Esophagus squamous epithelium (tissue), 5 donors: Measurements from ENCODE around the gene GSX1. TPM values are rescaled to one million over a fixed set of nuclear protein-coding genes. Genes with fewer than 3 reads are reported as not detected.
A peak's percentile ranks its signal among the peaks of the same experiment; 100 is the strongest.
"Not testable (repeated sequence)": the region's sequence is repeated elsewhere in the genome, so short reads cannot be mapped to it uniquely, and the experiment has no call there.

Experiments
- DNase-seq: peaks from one replicate; lab custom pipeline; 2025; lab: John Stamatoyannopoulos, UW
- H3K27ac ChIP-seq, 4 donors: fragments of 200-600 bp; sonication (generic); one replicate each; pipeline ENCODE4 v1.5.1; 2016 to 2019; ENCODE audit warnings: mild to moderate bottlenecking in 1 of 4
- H3K27me3 ChIP-seq, 4 donors: fragments of 200-600 bp; sonication (generic); 1 replicate in 3 of 4; 2 replicates in 1 of 4; pipeline versions ENCODE4 v1.5.1 to v1.6.0; 2017 to 2021; ENCODE audit warnings: antibody characterized with exemption in 1 of 4
- H3K36me3 ChIP-seq, 3 donors: fragments of 200-600 bp; sonication (generic); one replicate each; pipeline ENCODE4 v1.5.1; 2016 to 2019
- H3K4me1 ChIP-seq, 3 donors: fragments of 200-600 bp; sonication (generic); one replicate each; pipeline ENCODE4 v1.5.1; 2017 to 2019
- H3K4me3 ChIP-seq, 4 donors: fragments of 200-600 bp; sonication (generic); 1 replicate in 3 of 4; 2 replicates in 1 of 4; pipeline ENCODE4 v1.5.1; 2016 to 2019; ENCODE audit warnings: mild to moderate bottlenecking in 2 of 4, moderate library complexity in 1 of 4
- H3K9me3 ChIP-seq, 3 donors: fragments of 200-600 bp; sonication (generic); one replicate each; pipeline ENCODE4 v1.5.1; 2016 to 2019
- CTCF ChIP-seq, 6 experiments: fragments of 450-650 bp in 4 of 6; fragments of 200-600 bp in 2 of 6; sonication (generic) in 2 of 6; IDR thresholded peaks; one replicate each; pipeline ENCODE4 v1.5.1; 2016 to 2019; ENCODE audit warnings: antibody characterized with exemption in 6 of 6, mild to moderate bottlenecking in 4 of 6, moderate library complexity in 4 of 6
- POLR2A ChIP-seq, 4 donors: fragments of 450-650 bp; IDR thresholded peaks; one replicate each; pipeline ENCODE4 v1.6.1; 2017; ENCODE audit warnings: antibody characterized with exemption in 4 of 4, mild to moderate bottlenecking in 4 of 4, moderate library complexity in 3 of 4
- WGBS, 2 donors: methylation state at CpG; one replicate each; pipeline ENCODE4 v1.1.5; 2018; 5-methylcytosine and 5-hydroxymethylcytosine counted together
- intact Hi-C: fragments of 100-400 bp; cut with DNase I; formaldehyde crosslinking; loops from one replicate; pipeline ENCODE4 v1.15.0; 2022
- total RNA-seq, 4 donors: library from RNA; depleted of rRNA; stranded (reverse); fragments of >200 nt; gene quantifications; one replicate each; pipeline ENCODE4 v1.1.0, GENCODE V29; 2016
- donor health status: DM: yes; HTN: yes; CAD: no.

Gene GSX1
- total RNA-seq = not detected

- intact Hi-C loops = no loop called here
- H3K27me3 ChIP-seq = peaks cover 28 to 100% (median 71%) of the 10 kb centered on the region in 4 donors
- peaks cover 16 to 64% (median 32%) of the 10 kb centered on the region in 3 donors for H3K4me1 ChIP-seq
- peak within 1 kb of the TSS; percentile 22 to 53 (median 30) for H3K4me3 ChIP-seq
- DNase-seq = no peak
- H3K36me3 ChIP-seq = no peaks in the 10 kb centered on the region
- no peak for TF ChIP-seq POLR2A (IDR thresholded peaks at IDR 0.05)
- no peak for TF ChIP-seq CTCF (IDR thresholded peaks at IDR 0.05)
- no peak within 1 kb of the TSS for H3K27ac ChIP-seq
- WGBS, 2 donors = 4 to 60% methylated on average over 1 to 11 of the region's 87 CpGs
- no peaks in the 10 kb centered on the region for H3K9me3 ChIP-seq
Measured at GRCh38 chr13:27792393-27793218, at the start of gene GSX1. Gene GSX1, plus strand, starts transcription at chr13:27792483. Its CDS starts 208 bp downstream, at chr13:27792691.

GRCh38 chr13:27744801-27745200, 47.5 kb upstream of the GSX1 start:
- TF ChIP-seq CTCF (IDR thresholded peaks at IDR 0.05) = no peak
- TF ChIP-seq POLR2A (IDR thresholded peaks at IDR 0.05) = no peak

GRCh38 chr13:27745301-27745700, 47.0 kb upstream of the GSX1 start:
- H3K4me1 ChIP-seq = no peaks in the 10 kb centered on the region
- no peak for TF ChIP-seq CTCF (IDR thresholded peaks at IDR 0.05)
- TF ChIP-seq POLR2A (IDR thresholded peaks at IDR 0.05) = no peak
- peaks cover 0 to 5% (median 0%) of the 10 kb centered on the region in 4 donors for H3K27me3 ChIP-seq
- H3K4me3 ChIP-seq = no peak overlapping the region
- no peak overlapping the region for H3K27ac ChIP-seq
- DNase-seq = no peak
- no peaks in the 10 kb centered on the region for H3K36me3 ChIP-seq
- intact Hi-C loops = no loop called here
- H3K9me3 ChIP-seq = no peaks in the 10 kb centered on the region
- WGBS, 2 donors = 84 to 94% methylated on average over 5 of the region's 5 CpGs

More at GRCh38 chr13:27744801-27745200, 47.5 kb upstream of the GSX1 start:
- no peak overlapping the region for H3K27ac ChIP-seq
- H3K9me3 ChIP-seq = no peaks in the 10 kb centered on the region
- no peak for DNase-seq
- H3K36me3 ChIP-seq = no peaks in the 10 kb centered on the region
- no peak overlapping the region for H3K4me3 ChIP-seq
- no peaks in the 10 kb centered on the region for H3K4me1 ChIP-seq
- WGBS, 2 donors = 58 to 60% methylated on average over 7 of the region's 7 CpGs
- intact Hi-C loops = no loop called here
- peaks cover 0 to 5% (median 0%) of the 10 kb centered on the region in 4 donors for H3K27me3 ChIP-seq

- H3K27ac ChIP-seq, H3K27me3 ChIP-seq, H3K9me3 ChIP-seq, H3K4me3 ChIP-seq, DNase-seq, H3K36me3 ChIP-seq, intact Hi-C loops, H3K4me1 ChIP-seq: not testable (repeated sequence)
- 89% methylated on average over 12 of the region's 21 CpGs; no CpG with 5 or more reads in 1 of the 2 donors for WGBS, 2 donors
Measured at GRCh38 chr13:27748143-27748542, 44.1 kb upstream of the GSX1 start.

- intact Hi-C loops = no loop called here
- TF ChIP-seq POLR2A (IDR thresholded peaks at IDR 0.05) = no peak
- no peak for TF ChIP-seq CTCF (IDR thresholded peaks at IDR 0.05)
- no peak for DNase-seq
- Histone ChIP-seq H3K9me3 (peaks cover 0 to 8% (median 5%) of the 10 kb centered on the region in 3 donors), H3K4me1 (no peaks in the 10 kb centered on the region), H3K27me3 (peaks cover 0 to 5% (median 0%) of the 10 kb centered on the region in 4 donors), H3K4me3 (no peak overlapping the region), H3K36me3 (no peaks in the 10 kb centered on the region), H3K27ac (no peak overlapping the region)
- WGBS, 2 donors = 42 to 65% methylated on average over 4 of the region's 4 CpGs
Measured at GRCh38 chr13:27751953-27752532, 40.2 kb upstream of the GSX1 start.
